Measurements from ENCODE around the gene DYNC2H1.

DYNC2H1 gene, protein sequence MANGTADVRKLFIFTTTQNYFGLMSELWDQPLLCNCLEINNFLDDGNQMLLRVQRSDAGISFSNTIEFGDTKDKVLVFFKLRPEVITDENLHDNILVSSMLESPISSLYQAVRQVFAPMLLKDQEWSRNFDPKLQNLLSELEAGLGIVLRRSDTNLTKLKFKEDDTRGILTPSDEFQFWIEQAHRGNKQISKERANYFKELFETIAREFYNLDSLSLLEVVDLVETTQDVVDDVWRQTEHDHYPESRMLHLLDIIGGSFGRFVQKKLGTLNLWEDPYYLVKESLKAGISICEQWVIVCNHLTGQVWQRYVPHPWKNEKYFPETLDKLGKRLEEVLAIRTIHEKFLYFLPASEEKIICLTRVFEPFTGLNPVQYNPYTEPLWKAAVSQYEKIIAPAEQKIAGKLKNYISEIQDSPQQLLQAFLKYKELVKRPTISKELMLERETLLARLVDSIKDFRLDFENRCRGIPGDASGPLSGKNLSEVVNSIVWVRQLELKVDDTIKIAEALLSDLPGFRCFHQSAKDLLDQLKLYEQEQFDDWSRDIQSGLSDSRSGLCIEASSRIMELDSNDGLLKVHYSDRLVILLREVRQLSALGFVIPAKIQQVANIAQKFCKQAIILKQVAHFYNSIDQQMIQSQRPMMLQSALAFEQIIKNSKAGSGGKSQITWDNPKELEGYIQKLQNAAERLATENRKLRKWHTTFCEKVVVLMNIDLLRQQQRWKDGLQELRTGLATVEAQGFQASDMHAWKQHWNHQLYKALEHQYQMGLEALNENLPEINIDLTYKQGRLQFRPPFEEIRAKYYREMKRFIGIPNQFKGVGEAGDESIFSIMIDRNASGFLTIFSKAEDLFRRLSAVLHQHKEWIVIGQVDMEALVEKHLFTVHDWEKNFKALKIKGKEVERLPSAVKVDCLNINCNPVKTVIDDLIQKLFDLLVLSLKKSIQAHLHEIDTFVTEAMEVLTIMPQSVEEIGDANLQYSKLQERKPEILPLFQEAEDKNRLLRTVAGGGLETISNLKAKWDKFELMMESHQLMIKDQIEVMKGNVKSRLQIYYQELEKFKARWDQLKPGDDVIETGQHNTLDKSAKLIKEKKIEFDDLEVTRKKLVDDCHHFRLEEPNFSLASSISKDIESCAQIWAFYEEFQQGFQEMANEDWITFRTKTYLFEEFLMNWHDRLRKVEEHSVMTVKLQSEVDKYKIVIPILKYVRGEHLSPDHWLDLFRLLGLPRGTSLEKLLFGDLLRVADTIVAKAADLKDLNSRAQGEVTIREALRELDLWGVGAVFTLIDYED (N-terminal part only)

GRCh38 chr11:103108933-103109817 is at the start of gene DYNC2H1:
TSS of gene DYNC2H1 (plus strand) at chr11:103109426. CDS start at chr11:103109575, 149 bp downstream.
- peak; percentile 60 to 82 (median 70) for DNase-seq

GRCh38 chr11:103061656-103062055 is 47.6 kb upstream of the DYNC2H1 start:
- DNase-seq = no peak

DNA sequence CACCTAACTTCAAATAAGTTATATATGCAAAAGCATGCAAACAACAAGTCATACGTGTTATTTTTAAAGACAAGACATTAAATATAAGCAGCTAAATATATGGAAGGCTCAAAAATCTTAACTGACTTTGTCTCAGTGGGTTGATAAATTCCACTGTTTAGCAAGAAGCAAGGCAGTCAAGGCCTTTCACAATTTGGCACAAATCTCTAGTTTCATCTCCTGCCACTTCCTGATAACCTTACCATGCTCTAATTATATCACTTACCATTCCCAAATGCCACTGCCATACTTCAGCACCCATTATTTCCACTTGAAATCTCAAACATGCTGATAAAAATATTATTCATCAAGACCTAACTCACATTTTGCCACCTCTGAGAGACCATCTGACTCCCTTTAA is 42.1 kb upstream of the DYNC2H1 start:
- no peak for DNase-seq

- no peak for DNase-seq
These were observed 39.9 kb upstream of the DYNC2H1 start for GRCh38 chr11:103069367-103069766.

GRCh38 chr11:103070142-103070541 is 39.1 kb upstream of the DYNC2H1 start:
- DNase-seq = no peak

GRCh38 chr11:103071008-103071407 is 38.2 kb upstream of the DYNC2H1 start:
- DNase-seq = no peak

- no peak for DNase-seq
These were observed 32.9 kb upstream of the DYNC2H1 start for GRCh38 chr11:103076361-103076760.

- DNase-seq = no peak
These were observed 31.7 kb upstream of the DYNC2H1 start for GRCh38 chr11:103077554-103077953.

GRCh38 chr11:103078710-103079109 is 30.5 kb upstream of the DYNC2H1 start:
- DNase-seq = no peak

DNA sequence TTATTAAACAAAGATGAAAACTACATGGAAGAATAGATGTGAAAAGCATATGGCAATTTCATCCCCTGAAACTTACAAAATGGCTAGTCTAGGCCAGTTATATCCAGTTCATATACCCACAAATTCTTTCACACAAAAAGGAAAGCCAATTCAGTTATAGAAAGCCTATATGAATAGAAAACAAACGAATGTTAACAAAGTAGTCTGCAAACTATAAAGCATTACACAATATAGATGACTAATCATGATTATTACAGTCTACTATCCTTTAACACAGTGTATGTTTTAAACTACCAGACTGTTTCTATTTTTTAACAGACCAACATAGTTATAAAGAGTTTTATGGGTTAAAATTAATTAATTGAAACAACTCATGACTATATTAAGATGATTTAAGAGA is 29.4 kb upstream of the DYNC2H1 start:
- no peak for DNase-seq

DNA sequence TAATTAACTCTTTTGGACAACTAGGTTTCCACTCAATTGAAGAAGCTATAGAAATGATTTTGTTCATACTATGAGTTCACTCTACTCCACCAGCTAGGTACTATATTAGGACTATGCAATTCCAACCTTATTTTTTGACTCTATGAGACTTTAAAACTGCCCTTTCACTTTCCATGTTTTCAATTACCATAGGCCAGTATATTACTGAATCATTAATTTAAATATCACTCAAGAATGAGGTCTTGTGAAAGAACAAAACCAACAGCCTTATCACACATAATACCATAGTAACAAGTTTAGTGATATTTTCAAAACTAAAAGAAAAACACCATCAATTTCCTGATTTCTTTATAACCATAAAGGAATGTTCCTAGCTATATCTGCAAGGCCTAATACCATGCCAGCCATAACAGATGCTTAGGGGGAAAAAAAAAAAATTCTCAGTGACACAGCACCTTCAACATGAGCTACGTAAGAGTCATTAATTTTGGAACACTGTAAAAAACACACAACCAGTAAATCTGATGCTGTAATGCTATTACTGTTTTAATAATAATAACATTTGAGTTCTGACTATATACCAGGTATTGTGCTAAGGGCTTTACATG is 23.4 kb upstream of the DYNC2H1 start:
- DNase-seq = no peak

GRCh38 chr11:103086461-103086860 is 22.8 kb upstream of the DYNC2H1 start:
- DNase-seq = no peak

- peak in 3 of 4 experiments; percentile 9 to 21 (median 15) for DNase-seq
These were observed 18.0 kb upstream of the DYNC2H1 start for GRCh38 chr11:103091064-103091800.

- peak; percentile 75 to 92 (median 90) for DNase-seq
These were observed 17.3 kb upstream of the DYNC2H1 start, which contains the start of gene DCUN1D5 for GRCh38 chr11:103091801-103092524. TSS of gene DCUN1D5 (minus strand) at chr11:103092160. CDS start at chr11:103091872, 288 bp downstream.

DNA sequence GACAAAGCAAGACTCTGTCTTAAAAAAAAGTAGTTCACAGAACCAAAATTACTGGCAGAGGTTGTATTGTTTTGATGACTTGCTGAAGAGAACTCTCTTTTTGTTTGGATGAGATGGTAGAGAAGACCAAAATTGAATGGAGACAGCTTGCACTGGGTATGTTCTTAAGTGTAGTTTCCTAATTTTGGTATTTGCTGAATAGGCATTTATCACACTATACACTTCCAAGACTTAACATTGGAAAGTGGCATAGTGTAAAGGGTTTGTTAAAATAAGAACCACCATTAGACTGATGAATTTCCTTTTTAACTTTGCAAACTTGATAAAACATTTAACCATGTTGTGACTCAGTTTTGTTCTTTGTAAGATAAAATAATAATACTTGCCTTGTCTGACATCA is 11.9 kb upstream of the DYNC2H1 start:
- no peak for DNase-seq

DNA sequence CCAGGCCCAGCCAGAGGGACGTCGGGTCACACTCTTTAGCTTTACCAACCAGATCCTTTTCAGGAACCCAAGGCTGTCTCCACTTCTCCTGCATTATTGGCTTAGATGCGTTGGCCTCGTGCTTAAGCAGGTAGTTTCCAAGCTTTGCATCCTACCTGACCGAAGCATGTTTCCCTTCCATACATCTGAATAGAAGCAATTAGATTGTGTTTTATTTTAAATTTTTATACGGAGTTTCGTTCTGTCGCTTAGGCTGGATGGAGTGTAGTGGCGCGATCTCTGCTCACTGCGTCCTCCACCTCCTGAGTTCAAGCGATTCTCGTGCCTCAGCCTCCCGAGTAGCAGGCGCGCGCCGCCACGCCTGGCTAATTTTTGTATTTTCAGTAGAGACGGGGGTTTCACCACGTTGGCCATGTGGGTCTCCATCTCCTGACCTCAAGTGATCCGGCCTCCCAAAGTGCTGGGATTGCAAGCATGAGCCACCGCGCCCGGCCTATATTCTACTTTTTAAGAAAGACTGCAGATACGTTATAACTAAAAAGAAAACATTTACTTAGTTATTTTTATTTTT is 677 bp downstream of the DYNC2H1 start:
- no peak for DNase-seq

- DNase-seq = no peak
These were observed 1.2 kb downstream of the DYNC2H1 start for GRCh38 chr11:103110391-103110790.

- no peak for DNase-seq
These were observed 2.2 kb downstream of the DYNC2H1 start for GRCh38 chr11:103111400-103111799.

GRCh38 chr11:103112364-103112763 is 3.1 kb downstream of the DYNC2H1 start:
- no peak for DNase-seq
